ENCODE measurements around the gene ABLIM3. TPM values are rescaled to one million over a fixed set of nuclear protein-coding genes. Genes with fewer than 3 reads are reported as not detected.

Gene ABLIM3
- total and polyA plus RNA-seq, 2 experiments from 2014 or later: 0.19 to 2.2 TPM

GRCh38 chr5:149304195-149305078 lies 163.1 kb downstream of the ABLIM3 start:
- Histone ChIP-seq H3K9me2 (ENCODE audit: insufficient read depth) (no peaks in the 10 kb centered on the region), H3F3A (replicated peaks; ENCODE audit: low read depth) (no peaks in the 10 kb centered on the region), H3K79me2 (replicated peaks; ENCODE audit: insufficient read depth) (no peaks in the 10 kb centered on the region), H3K4me2 (no peak overlapping the region), H3K27ac (ENCODE audit: low read depth) (no peak overlapping the region), H4K20me1 (replicated peaks; ENCODE audit: insufficient read depth) (no peaks in the 10 kb centered on the region), H3K4me3 (no peak overlapping the region), H3K36me3 (ENCODE audit: insufficient read depth) (no peaks in the 10 kb centered on the region), H3K27me3 (ENCODE audit: insufficient read depth) (no peaks in the 10 kb centered on the region), H3K4me1 (ENCODE audit: insufficient read depth) (no peaks in the 10 kb centered on the region), H2AFZ (no peak overlapping the region)
- peaks cover under 1% of the 10 kb centered on the region; the same call in 1 of the 3 replicates for H3K4me1 Mint-ChIP-seq
- no peaks in the 10 kb centered on the region for H3K36me3 Mint-ChIP-seq (ENCODE audit: low read depth)
- H3K27ac Mint-ChIP-seq: no peak overlapping the region
- DNase-seq (ENCODE audit: low spot score) (no peak), ATAC-seq (no peak)
- no peaks in the 10 kb centered on the region for H3K9me3 Mint-ChIP-seq
- H3K4me3 Mint-ChIP-seq: no peak overlapping the region
- TF ChIP-seq STAT1 (IDR thresholded peaks at IDR 0.05; ENCODE audit: unreplicated experiment): no peak
- TF ChIP-seq POLR2AphosphoS5 (IDR thresholded peaks at IDR 0.05; ENCODE audit: low read depth): no peak
- no peak for TF ChIP-seq REST (IDR thresholded peaks at IDR 0.05; ENCODE audit: unreplicated experiment)
- TF ChIP-seq ZNF114 (CRISPR knock-in tag; IDR thresholded peaks at IDR 0.05): no peak
- TF ChIP-seq ZNF331 (CRISPR knock-in tag; IDR thresholded peaks at IDR 0.05; ENCODE audit: low read depth): no peak
- no peak for TF ChIP-seq CREB1 (CRISPR knock-in tag; IDR thresholded peaks at IDR 0.05; ENCODE audit: low read depth)
- no peak for TF ChIP-seq EZH2phosphoT487 (IDR thresholded peaks at IDR 0.05; ENCODE audit: unreplicated experiment)
- TF ChIP-seq ETS1 (IDR thresholded peaks at IDR 0.05): no peak
- no peak for TF ChIP-seq CTCF (conservative IDR thresholded peaks at IDR 0.05; ENCODE audit: low read depth in 2 of 2)
- no peak for TF ChIP-seq JUNB (IDR thresholded peaks at IDR 0.05; ENCODE audit: unreplicated experiment)
- TF ChIP-seq NANOG (IDR thresholded peaks at IDR 0.05; ENCODE audit: borderline replicate concordance): no peak
- TF ChIP-seq EZH2 (IDR thresholded peaks at IDR 0.05; ENCODE audit: low read depth, unreplicated experiment): no peak
- TF ChIP-seq ZNF462 (CRISPR knock-in tag; IDR thresholded peaks at IDR 0.05): no peak
- H3K27me3 Mint-ChIP-seq (ENCODE audit: insufficient read depth, low read depth, poor library complexity): peaks cover 1% of the 10 kb centered on the region

Data from GM23338 (cell line).